GM19438 (cell line): ENCODE results near the gene FAN1.

Source experiments
- ATAC-seq: cut with Tn5 transposase; IDR thresholded peaks from one replicate; pipeline ENCODE4 v1.9.1; 2021; ENCODE audit warnings: low read depth; ENCODE audit not compliant: unreplicated experiment

Gene FAN1

DNA sequence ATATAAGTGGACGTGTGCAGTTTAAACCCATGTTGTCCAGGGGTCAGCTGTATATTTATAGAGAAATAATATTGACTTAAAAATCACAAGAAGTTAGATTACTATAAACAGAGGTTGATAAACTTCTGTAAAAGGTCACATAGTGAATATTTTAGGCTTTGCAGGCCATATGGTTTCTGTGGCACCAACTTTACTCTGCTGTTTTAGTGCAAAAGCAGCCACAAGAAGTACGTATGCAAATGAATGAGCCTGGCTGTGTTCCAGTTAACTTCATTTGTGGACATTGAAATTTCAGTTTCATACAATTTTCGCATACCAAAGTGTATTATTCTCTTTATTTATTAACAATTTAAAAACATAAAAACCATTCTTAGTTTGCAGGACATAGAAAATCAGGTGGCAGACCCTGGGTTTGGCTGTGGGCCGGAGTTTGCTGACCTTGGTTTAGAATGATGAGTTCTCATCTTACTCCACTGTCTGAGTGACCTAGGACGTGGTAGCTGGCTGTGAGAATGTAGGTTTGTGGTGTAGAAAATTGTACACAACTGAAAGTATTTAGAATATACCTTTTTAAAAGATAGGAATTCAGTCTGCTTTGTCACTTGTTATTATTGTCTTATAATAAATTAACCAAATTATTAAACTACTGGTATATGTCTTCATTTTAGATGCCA lies 16.3 kb downstream of the FAN1 start:
- no peak for ATAC-seq

- ATAC-seq: no peak
These were observed 17.4 kb downstream of the FAN1 start for GRCh38 chr15:30921106-30921505.

GRCh38 chr15:30921781-30922479 lies 18.2 kb downstream of the FAN1 start:
- ATAC-seq: no peak

- ATAC-seq: no peak
These were observed 19.0 kb downstream of the FAN1 start for GRCh38 chr15:30922480-30923311.

GRCh38 chr15:30923429-30923828 lies 19.7 kb downstream of the FAN1 start:
- no peak for ATAC-seq

GRCh38 chr15:30924353-30924752 lies 20.6 kb downstream of the FAN1 start:
- no peak for ATAC-seq

DNA sequence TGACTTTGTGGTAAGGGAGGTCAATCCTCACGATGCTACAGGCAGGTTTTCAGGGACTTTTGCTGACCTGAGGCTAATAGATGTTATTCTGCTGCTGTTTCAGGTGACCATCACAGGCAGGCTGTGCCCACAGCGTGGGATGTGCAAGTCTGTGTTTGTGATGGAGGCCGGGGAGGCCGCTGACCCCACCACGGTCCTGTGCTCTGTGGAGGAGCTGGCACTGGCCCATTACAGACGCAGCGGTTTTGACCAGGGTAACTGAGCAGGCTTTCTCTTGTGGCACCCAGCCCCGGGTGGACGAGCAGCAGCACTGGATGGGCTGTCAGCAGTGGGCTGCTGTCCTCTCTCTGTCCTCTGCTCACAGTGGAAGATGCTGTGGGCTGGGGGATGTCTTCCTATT lies 22.0 kb downstream of the FAN1 start:
- ATAC-seq: no peak

DNA sequence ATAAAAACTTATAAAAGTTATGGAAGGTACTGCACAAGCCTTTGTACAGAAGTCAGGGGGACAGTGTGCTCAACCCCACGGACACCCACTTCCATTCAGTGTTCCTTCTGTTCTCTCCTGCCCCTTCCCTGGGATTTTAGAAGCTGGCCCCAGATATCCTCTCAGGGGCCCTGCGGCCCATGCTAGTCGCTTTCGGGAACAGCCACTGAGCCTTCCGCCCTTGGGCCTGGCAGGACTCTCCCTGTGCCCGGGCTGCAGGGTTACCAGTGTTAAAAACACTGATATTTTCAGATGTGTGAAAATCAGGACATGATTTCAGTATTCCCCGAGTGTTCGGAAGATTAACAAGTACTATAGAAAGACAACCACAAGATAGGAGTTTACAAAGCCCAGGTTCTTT lies 22.4 kb downstream of the FAN1 start:
- no peak for ATAC-seq

DNA sequence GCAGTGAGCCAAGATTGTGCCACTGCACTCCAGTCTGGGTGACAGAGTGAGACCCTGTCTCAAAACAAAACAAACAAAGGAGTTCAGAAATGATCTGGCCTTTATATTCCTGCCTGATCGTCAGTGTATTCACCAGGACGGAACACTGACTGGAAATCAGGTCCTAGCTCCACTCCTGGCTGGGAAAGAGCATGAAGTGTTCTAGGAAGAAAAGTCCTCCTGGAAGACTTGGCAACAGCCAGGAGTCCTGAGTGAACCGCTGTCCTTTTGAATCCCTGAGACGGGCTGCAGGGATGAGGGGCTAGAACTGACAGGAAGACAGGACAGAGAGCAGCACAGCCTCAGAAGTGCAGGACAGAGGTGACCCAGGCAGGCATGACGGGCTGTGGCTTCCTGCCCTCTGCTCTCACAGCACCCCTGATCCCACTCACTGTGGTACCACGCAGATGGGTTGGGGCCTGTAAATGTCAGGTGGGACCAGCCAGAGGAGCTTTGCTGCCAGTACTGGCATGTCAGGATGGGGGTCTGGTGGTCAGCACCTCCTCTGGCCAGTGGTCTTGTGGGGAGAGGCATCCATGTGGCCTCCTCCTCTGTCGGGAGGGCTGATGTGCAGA lies 23.5 kb downstream of the FAN1 start:
- ATAC-seq: no peak

- no peak for ATAC-seq
These were observed 24.4 kb downstream of the FAN1 start for GRCh38 chr15:30928076-30928475.

DNA sequence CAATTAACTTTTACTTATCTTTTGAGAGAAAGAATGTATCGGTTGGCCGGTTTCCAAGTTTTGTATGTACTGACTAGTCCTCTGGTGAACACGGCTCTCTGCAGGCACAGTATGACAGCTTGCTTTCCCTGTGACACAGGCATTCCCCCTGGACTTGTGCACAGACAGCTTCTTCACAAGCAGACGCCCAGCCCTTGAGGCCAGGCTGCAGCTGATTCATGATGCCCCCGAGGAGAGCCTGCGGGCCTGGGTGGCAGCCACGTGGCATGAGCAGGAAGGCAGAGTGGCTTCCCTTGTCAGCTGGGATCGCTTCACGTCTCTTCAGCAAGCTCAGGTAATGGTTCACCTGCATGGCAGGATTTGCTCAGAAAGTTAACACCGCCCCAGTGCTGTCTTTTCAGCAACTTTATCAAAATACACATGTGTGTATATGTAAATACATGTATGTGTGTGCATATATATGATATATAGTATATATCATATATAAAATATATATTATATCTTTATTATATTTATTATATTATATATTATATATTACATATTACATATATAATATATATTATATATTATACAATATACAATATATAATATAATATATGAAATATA lies 25.5 kb downstream of the FAN1 start:
- ATAC-seq: no peak

DNA sequence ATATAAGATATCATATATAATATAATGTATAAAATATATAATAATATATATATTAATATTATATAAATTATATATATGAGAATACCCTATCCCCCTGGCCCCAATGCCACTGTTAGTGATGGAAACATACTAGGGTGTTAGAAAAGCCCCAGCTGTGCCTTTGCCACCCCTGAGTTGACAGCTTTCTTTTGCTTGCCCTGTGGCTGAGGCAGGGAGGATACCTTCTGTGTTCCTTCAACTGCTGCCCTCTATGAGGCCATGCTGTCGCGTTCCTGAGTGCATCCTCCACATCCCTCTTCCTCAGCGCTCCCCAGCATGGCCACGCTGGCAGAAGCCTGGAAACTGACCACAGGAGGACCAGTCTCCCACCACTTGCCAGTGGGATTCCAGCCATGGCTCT lies 26.3 kb downstream of the FAN1 start:
- no peak for ATAC-seq

GRCh38 chr15:30930422-30930821 lies 26.7 kb downstream of the FAN1 start:
- ATAC-seq: no peak

DNA sequence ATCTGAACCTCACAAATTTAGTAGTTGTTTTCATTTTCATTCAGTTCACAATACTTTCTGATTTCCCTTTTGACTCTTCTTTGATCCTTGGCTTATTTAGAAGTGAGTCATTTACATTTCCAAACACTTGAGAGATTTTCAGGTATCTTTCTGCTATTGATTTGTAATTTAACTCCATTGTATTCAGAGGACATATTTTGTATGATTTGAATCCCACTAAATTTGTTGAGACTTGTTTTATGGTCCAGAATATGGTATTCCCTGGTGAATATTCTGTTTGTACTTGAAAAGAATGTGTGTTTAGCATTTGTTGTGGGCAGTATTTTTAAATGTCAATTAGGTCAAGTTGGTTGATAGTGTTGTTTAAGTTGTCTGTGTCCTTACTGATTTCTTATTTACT lies 29.6 kb downstream of the FAN1 start:
- no peak for ATAC-seq

GRCh38 chr15:30939161-30939560 lies 35.4 kb downstream of the FAN1 start:
- no peak for ATAC-seq

DNA sequence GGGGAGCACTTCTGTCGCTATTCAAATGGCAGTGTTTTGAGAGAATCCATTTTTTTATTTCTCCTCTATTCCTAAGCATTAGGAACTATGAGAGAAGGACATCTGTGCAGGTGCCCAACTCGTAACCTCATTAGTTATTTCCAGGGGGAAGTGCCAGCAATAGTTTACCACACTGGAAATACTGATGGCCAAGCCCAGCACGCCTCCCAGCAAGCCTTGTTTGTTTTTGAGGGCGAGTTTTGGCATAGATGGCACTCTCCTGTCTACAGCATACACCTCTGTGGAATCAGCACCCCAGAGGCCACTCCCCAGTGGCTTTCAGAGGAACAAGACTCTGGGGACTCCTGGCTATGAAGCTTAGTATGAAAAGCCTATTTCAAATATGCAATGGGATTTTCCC lies 36.6 kb downstream of the FAN1 start:
- ATAC-seq: no peak

DNA sequence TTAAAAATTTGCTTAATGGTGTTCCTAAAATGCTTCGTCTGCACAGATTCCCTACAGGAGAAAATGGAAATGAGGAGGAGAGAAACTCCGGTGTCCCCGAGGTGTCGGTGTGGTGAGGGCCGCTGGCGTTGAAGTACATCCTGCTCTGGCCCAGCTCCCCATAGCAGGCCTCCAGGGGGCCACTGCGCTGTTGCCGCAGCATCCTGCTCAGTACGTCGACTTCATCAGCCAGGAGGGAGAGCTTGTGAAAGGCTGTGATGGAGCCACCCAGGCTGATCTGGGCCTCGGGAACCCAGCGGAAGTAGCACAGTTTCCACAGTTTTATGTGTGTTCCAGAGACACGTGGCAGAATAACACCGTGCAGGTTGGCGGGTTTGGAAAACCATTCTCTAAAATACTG lies 37.8 kb downstream of the FAN1 start:
- no peak for ATAC-seq

- no peak for ATAC-seq
These were observed 40.1 kb downstream of the FAN1 start for GRCh38 chr15:30943654-30944335.

DNA sequence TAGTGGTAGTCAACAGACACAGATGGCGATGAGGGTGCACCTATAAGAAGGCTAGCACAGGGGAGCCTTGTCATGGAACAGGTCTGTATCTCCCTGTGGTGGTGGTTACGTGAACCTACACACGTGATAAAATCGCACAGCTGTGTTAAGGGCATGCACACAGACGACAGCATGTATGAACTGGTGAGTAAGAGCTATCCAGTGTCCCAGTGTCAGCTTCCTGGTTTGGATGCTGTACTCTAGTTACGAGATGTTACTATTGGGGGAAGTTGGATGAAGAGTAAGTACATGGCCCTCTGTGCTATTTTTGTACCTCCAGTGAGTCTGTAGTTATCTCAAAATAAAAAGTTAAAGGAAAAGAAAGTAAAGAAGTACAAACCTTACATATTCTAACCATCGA lies 49.5 kb downstream of the FAN1 start:
- no peak for ATAC-seq

- ATAC-seq: no peak
These were observed 50.1 kb downstream of the FAN1 start for GRCh38 chr15:30953731-30954378.
